GM19328 (cell line): ENCODE measurements around the gene LRRC25.
"Not testable (repeated sequence)": the region's sequence is repeated elsewhere in the genome, so short reads cannot be mapped to it uniquely, and the experiment has no call there.

Source experiments
- ATAC-seq: cut with Tn5 transposase; IDR thresholded peaks from one replicate; pipeline ENCODE4 v1.9.1; 2021; ENCODE audit warnings: mild to moderate bottlenecking, moderate library complexity; ENCODE audit not compliant: unreplicated experiment

The LRRC25 gene

GRCh38 chr19:18348818-18349339, 48.5 kb downstream of the LRRC25 start:
- ATAC-seq, result not testable (repeated sequence)

- ATAC-seq, result no peak
These were observed 49.3 kb downstream of the LRRC25 start for GRCh38 chr19:18348171-18348570.

DNA sequence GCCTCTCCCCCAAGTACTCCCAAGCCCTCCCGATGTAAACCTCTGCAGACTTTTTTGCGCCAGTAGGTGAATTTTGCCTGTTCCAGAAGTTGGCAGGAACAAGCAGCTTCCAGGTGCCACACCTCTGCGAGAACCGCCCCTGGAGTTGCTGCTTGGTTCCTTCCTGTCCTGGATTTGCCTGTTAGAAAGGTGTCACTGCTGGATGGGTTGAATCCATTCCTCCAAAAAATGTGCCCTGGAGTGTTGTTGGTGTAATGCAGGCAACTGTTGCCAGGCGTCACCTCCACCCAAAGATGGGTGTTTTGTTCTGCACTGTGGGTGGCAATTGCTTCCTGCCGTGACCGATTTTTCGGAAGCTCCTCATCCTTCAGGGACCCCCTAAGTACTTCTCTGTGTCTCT, 51.3 kb downstream of the LRRC25 start:
- no peak for ATAC-seq

DNA sequence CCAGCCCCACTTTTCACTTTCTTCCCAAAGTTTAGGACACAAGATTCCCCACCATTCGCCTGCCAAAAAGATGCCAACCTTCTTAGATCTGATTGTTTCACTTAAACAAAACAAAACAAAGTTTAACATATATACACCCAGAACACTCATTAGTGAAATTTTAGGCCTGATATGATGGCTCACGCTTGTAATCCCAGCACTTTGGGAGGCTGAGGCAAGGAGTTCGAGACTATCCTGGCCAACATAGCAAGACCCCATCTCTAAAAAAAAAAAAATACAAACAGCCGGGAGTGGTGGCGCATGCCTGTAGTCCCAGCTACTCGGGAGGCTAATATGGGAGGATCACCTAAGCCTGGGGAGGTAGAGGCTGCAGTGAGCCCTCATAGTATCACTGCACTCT, 52.1 kb downstream of the LRRC25 start:
- ATAC-seq, result no peak

DNA sequence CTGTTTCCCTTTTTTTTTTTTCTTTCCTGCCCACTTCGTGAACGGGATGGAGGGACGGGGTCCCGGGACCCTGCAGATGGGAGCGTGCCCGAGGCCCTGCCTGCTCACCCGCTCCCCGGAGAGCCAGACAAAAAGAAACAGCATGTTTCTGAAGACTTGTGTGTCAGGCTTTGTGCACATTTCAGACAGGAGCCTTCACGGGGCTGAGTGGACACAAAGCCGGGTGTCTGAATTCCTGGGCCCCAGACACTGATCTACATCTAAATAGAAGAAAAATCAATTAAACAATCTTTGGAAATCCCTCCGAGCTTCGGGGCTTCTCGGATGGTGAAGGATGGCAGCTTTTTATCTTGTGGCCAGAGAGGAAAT, 52.9 kb downstream of the LRRC25 start:
- ATAC-seq, result no peak

DNA sequence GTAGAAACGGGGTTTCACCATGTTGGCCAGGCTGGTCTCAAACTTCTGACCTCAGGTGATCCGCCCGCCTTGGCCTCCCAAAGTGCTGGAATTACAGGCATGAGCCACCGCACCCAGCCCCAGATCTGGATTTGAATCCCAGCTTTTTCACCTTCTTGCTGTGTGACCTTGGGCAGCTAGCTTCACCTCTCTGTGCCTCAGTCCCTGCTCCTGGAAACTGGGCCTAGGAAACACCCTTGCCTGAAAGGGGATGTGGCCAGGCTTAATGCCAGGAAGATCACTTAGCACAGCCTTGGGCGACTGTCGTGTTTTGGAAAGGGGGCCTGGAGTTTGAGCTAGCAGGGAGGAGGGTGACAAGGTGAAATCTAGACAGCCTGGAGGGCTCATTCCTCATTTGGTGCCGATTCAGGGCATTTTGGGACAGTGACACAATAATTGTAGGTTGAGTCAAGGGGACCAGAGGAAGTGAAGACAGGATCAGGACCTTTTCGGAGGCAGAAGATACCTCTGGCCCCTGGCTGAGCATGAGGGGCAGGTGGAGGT, 55.3 kb downstream of the LRRC25 start:
- no peak for ATAC-seq
